ENCODE measurements around the gene NOTO.

DNA sequence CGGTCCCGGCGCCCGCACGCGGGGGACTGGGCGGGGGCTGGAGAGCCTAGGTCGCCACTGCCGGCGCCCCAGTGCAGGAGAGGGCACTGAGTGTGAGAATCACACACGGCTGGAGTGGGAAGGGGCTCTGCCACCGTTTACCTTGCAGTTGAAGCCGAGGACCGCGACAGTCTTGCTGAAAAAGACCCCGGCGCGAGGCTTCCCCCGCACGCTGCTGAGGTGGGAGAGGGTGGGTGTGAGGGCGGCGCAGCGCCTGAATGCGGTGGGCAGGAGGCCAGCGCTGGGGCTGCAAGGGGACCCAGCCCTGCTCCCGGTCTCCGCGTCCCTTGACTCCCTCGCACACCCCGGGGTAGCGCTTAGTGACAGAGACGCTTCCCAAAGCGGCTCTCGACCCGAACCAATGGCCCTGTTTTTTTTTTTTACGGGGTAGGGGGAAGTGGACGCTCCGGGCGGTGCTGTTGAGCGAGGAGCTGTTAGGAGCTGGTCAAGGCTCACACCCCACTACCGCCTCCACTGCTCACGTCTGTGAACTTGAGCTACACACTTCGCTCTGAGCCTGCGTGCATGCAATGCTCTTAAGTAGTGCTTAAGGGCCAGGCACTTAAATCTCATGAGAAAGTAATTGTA lies 794 bp downstream of the NOTO start:
- TF ChIP-seq EED (IDR thresholded peaks at IDR 0.05; ENCODE audit: low read depth) (no peak), MTA2 (IDR thresholded peaks at IDR 0.05; ENCODE audit: low read depth) (no peak), YBX1 (IDR thresholded peaks at IDR 0.05) (no peak), CBFB (IDR thresholded peaks at IDR 0.05; ENCODE audit: low read depth) (no peak), HDAC6 (IDR thresholded peaks at IDR 0.05; ENCODE audit: unreplicated experiment) (no peak), SPI1 (IDR thresholded peaks at IDR 0.05; ENCODE audit: borderline replicate concordance, insufficient read depth, low read depth, low read length) (no peak)
- TF ChIP-seq, protein P1, sequence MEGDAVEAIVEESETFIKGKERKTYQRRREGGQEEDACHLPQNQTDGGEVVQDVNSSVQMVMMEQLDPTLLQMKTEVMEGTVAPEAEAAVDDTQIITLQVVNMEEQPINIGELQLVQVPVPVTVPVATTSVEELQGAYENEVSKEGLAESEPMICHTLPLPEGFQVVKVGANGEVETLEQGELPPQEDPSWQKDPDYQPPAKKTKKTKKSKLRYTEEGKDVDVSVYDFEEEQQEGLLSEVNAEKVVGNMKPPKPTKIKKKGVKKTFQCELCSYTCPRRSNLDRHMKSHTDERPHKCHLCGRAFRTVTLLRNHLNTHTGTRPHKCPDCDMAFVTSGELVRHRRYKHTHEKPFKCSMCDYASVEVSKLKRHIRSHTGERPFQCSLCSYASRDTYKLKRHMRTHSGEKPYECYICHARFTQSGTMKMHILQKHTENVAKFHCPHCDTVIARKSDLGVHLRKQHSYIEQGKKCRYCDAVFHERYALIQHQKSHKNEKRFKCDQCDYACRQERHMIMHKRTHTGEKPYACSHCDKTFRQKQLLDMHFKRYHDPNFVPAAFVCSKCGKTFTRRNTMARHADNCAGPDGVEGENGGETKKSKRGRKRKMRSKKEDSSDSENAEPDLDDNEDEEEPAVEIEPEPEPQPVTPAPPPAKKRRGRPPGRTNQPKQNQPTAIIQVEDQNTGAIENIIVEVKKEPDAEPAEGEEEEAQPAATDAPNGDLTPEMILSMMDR (IDR thresholded peaks at IDR 0.05 in 2 of 3, conservative IDR thresholded peaks at IDR 0.05 in 1 of 3; ENCODE audit: control insufficient read depth in 2 of 3, extremely low read depth in 1 of 3, insufficient read depth in 1 of 3, low read depth in 3 of 3, low read length in 3 of 3), result no peak

All from GM12878 (cell line).